ENCODE data around the gene HEBP1.

HEBP1 gene

DNA sequence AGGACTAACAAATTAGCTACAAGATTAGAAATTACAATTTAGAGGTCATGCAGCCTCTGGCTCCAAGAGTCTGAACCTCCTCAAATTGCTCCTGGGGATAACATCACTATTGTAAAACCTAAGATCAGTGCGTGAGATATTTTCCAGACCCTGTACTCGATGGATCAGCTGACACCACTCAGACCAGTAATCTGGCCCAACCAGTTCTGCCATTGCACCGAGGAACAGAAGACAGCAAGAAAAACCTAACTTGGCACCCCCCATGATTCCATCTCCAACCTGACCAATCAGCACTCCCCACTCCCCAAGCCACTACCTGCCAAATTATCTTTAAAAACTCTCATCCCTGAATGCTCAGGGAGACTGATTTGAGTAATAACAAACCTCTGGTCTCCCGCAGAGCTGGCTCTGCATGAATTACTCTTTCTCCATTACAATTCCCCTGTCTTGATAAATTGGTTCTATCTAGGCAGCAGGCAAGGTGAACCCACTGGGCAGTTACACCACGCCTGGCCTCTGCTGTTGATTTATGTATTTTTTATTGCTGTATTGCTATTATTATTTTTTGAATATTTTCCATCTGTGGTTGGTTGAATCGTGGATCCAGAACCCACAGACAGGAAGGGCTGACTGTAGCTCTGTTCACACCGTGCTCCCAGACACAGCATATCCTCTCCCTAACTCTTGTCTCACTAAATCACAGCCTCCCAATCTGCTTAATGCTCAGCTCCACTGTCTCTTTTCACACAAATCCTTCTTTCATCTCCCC, 9.2 kb downstream of the HEBP1 start:
- no peak for DNase-seq (ENCODE audit: low spot score)

DNA sequence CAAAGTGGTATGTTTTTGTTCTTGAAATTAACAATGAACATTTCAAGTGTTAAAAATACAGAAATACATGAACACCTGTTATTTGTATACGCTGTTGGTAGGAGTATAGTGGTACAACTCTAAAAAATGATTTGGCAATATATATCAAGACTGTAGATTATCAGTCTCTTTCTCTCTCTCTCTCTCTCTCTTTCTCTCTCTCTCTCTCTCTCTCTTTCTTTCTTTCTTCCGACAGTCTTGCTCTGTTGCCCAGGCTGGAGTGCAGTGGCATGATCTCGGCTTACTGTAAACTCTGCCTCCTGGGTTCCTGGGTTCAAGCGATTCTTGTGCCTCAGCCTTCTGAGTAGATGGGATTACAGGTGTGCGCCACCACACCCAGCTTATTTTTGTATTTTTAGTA, 12.6 kb downstream of the HEBP1 start:
- no peak for DNase-seq (ENCODE audit: low spot score)

DNA sequence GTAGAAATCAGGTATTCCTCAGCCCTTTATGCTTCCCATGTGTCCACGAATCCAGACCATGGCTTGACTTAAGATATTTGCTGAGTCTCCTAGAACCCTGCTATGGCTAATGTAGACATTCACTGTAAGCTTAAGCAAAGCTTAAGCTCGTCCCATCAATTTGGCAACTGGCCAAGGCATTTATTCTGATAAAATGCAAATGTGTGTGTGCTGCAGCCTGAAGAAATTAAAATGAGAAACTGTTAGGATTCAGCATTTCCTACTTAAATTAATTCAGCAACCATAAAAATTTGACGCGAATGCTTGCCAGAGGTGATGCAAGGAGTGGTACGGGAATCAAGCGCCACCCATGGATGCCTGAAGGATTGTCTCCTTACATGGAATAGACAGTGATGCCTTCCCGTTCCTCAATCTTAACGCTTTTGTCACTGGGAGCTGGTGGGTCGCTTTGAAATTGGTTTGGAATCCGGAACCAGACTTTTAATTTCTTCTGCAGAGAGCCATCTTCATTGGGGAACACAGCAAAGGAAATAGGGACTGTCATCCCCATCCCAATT, 13.2 kb downstream of the HEBP1 start:
- DNase-seq (ENCODE audit: low spot score): no peak

DNA sequence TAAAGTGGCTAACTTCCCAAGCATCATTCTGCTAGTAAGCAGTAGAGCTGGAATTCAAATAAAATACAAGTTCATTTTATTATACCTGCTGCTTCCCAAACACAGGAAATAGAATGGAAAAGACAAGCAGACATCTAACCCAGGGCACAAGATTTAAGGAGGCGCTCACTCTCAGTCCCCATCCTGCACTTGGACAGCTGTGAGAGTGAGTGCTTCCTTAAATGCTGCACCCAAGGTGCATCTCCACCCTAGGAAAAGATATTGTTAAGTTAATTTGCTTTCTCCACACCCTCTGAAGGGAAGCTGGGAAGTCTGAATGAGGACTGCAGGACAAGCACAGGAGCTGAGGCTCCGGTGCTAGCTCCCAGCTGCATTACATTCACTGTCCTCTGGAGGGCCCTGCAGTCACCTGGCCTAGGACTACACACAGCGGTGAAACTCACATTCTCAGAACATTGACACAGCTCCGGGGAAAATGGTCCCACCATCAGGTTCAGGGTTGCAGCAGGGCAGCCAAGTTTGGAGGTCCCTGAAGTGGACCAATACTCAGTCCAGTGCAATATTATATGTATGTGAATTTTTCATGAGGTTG, 14.2 kb downstream of the HEBP1 start:
- peak; percentile 74 for DNase-seq (ENCODE audit: low spot score)

DNA sequence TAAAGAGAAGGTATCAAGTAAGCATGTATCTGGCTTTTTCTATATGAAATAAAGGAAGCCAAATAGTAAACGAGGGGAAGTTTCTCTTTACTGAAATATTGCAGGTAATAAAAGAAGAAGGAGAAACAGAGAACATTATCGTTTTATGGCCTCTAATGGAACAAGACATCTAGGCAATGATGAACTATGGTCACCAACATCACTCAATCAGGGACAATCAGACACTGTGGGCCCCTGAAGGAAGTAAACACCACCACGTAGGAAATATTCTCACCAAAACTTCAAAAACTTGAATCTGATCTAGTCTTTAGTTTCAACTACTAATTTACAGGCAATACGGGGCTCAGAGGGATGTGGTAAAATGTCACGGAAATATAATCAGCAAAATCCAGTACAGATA, 15.9 kb downstream of the HEBP1 start:
- no peak for DNase-seq (ENCODE audit: low spot score)

DNA sequence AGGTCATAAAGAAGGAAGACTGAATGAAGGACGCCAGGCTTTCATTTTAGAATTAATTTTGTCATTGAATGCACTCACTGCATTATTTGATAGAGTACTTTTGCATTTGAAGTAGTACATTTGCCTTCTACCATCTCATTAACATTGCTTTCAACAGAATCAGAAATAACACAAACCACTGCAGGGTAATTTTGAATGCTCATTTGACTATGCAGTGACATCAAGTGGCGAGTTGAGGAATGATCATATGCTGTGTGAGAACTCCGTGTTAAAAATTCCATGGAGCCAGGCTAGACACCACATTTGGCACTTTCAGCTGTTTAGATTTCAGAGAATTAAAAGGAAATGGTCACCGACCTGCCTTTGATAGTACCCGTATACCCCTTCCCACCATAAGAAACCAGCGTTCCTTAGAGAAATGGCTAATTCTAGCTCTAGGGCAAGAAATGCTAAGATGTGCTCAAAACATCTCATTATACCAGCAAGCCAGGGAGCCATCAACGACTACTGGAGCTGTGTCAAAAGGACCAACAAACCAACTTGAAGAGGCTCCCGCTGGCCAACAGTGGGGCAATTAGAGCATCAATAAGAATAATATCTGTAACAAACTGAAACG, 16.5 kb downstream of the HEBP1 start:
- peak; percentile 46 for DNase-seq (ENCODE audit: low spot score)

DNA sequence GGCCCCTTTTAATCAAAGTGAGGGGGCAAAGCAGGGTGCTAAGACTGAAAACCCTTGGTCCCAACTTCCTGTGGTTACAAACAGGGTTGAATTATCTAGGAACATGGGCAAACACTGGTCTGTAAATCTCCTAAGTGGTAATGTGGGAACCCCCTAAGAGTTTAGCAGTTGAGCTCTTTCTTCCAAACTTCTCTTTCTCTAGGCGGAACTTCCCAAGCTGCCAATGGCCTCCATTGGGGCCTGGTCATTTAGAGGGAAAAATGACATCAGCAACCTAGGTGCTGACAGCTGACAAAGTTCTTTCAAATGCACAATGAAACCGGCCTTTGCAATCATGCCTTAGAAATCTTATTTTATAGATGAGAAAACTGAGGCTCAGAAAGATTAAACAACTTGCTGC, 17.7 kb downstream of the HEBP1 start:
- DNase-seq (ENCODE audit: low spot score): no peak

DNA sequence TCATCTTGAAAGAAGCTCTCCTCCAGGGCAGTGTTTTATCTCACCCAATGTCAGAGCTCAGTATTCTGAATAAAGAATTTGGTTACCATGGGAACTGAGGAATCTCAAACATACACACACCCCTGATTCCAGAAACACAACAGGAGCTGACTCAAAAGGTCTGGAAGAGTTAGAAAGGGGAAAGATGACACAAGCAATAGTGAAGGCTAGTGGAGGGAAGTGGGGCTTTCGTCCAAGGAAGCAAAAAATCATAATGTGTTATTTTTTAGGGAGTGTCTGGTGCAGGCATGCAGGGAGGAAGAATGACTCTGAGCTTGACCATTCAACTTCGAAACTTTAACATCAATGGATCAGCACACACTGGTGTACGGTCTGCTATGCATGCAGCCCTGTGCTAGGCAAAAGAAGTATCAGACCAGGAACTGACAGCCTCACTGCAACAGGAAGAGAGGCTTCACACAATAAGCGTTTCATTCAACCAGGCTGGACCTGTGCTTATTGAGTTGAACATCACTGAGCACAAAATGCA, 20.3 kb downstream of the HEBP1 start:
- peak; percentile 21 for DNase-seq (ENCODE audit: low spot score)

DNA sequence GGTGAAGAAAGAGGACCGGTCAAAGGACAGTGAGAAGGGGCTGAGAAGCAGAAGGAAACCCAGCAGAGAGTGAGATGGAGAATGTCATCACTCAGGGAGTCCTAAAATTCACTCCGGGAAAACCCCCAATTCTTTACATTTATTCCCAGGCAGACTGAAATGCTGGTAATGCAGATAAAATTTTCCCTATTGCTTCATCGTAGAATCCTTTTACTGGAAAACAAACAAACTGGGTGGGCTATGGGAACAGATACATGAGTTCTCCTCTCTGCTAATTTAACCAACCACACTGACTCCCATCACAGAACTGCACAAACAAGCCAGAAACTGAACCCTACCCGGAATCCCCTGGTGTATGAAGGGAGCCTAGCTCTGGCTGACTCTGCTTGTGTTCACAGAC, 20.9 kb downstream of the HEBP1 start:
- no peak for DNase-seq (ENCODE audit: low spot score)

DNA sequence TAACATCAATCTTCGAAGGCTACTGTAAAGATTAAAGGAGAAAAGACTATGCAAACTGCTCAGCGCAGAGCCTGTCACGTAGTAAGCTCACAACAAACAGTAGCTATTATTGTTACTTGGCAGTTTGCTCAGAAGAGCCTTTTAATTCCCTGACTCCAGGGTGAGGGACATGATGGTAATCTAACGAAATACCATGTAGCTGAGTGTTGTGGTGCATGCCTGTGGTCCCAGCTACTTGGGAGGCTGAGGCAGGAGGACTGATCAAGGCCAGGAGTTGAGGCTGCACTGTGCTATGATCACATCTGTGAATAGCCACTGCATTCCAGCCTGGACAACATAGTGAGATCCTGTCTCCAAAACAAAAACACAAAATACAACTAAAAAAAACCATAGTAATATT, 22.8 kb downstream of the HEBP1 start:
- no peak for DNase-seq (ENCODE audit: low spot score)

DNA sequence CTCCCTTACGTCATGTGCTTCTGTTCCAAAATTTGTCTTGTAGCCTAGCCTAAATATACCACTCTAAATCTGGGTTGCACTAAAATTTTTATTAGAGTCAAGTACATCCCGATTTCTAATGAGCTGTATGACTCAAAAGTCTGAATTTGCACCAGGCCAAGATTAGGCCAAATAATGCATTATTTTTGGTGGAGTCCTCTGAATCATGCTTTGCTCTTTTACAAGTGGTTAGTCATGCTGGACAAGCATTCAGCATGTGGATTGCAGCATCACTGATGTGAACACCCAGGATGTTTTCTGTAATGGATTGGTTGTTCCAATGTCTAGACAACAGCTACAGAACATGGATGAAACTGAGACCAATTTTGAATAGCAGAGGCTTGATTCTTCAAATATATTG, 23.7 kb downstream of the HEBP1 start:
- DNase-seq (ENCODE audit: low spot score): no peak

DNA sequence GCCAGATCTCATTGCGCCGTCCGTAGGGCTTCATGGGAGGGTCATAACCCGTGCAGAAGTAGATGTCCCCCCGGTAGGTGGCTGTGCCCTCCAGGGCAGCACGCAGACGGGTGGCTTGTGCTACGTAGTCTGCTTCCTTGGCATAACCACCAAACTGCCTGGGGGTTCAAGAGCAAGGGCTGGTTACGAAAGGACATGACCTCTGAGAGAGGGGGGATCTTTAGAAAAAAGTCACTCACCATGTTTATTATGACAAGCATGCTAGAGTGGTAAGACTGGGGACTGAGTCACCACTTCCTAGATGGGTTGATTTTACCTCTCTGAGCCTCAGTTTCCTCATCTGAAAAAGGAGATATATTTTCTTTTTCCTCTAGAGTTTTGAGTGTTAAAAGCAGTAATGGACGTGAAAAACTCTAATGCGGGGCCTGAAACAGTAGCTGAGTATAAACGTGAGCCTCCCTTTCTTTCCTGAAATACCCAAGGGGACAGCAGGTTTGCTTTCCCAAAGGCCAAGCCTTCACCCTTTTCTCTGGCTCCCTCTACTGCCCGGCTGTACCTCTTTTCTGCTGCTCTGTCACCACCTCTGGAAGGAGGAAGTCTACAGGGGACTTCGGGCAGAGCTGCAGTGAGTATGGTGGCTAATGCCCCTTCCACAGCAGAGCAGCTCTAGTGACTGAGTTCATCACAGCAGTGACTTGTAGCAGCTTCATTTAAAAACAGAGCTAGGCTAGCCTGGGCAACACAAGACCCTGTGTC, 24.6 kb downstream of the HEBP1 start:
- peak; percentile 68 for DNase-seq (ENCODE audit: low spot score)

DNA sequence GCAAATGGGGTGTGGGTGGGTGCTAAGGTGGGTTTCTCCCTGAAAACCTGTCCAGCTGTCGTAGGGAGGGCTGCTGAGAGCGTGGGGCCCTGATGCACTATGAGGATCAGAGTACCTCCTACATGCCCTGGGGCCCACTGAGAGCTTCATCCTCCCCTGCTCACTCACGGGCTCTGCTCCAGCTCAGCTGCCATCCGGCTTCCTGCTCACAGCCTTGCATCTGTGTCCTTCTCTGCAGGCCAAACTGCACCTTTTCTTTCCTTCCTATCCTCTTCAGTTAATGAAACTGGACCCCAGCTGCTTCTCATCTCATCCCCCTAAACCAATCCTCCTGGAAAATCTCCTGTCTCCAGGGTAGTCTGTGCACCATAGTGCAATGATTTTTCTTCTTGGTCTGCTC, 25.9 kb downstream of the HEBP1 start:
- DNase-seq (ENCODE audit: low spot score): no peak

DNA sequence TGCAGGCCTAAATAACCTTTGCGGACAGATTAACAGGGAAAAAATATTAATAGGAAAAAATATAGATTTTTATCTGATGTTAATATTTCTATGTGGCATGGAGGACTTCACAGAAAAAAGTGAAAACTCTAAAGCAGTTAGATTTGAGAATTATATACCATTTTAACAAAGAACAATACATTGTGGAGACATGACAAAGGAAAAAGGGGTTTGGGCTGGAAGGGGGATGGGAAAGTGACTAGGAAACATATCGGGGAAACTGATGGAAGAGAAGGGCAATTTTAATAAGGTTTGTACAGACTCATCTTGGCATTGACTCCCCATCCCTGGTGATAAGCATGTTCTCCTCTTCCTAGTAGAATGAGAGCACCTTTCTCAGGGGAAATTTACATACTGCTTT, 27.0 kb downstream of the HEBP1 start:
- DNase-seq (ENCODE audit: low spot score): no peak

DNA sequence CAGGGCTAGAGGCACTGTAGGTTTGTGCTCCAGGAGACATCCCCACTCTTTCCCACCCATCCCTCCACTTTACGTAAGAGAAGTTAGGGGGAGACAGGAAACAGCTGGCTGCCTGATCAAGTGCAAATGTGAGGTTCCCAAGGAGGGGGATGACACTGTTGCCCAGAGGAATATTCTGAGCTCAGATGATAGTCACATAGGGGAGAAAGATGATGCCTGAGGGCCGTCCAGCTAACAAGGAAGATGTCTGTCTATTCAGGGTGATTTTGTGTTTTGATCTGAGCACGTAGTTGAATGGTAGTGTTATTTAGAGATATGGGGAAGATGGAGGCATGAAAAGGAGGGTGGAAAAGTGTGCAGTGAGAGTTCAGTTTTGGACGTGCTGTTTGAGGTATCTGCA, 34.2 kb downstream of the HEBP1 start:
- DNase-seq (ENCODE audit: low spot score): no peak

DNA sequence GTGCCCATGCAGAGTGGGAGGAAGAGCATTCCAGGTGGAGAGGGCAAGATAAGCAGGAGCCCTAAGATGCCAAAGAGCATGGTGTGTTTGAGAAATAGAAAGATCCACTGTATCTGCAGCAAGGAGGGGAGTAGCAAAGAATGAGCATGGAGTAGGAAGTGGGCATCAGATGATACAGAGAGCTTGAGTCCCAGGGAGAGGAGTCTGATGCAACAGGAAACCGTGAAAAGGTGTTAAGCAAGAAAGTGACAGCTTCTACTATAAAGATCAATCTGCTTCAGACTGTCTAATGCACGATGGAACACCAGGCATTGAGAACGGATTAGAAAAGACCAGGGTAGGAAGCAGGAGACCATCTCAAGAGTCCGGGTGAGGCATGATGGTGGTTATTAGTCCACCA, 35.8 kb downstream of the HEBP1 start:
- no peak for DNase-seq (ENCODE audit: low spot score)

DNA sequence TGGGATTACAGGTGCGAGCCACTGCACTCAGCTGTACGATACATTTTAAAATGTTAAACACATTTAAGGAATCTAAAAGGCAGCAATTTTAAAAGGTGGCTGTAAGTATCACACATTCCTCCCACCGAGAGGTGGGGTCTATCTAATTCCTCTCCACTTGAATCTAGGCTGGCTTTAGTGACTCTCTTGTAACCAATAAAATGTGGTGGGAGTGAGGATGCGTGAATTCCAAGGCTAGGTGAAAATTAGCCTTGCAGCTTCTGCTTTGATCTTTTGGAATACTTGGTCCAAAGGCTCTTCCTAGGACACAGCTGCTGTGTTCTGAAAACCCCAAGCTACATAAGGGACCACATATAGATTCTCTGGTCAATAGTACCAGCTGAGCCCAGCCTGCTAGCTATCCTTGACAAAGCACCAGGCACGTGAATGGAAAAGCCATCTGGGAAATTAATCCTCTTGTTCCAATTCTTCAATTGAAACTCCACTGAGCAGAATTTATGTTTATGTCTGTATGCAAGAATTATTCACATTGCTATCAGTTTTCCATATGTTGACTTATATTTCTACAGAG, 39.3 kb downstream of the HEBP1 start:
- no peak for DNase-seq (ENCODE audit: low spot score)

DNA sequence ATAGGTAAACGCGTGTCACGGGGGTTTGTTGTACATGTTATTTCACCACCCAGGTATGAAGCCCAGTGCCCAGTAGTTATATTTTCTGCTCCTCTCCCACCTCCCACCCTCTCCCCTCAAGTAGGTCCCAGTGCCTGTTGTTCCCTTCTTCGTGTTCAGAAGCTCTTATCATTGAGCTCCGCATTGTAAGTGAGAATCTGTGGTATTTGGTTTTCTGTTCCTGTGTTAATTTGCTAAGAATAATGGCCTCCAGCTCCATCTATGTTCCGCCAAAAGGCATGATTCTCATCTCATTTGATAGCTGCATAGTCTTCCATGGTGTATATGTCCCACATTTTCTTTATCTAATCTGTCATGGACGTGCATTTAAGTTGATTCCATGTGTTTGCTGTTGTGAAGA, 41.2 kb downstream of the HEBP1 start:
- DNase-seq (ENCODE audit: low spot score): no peak

DNA sequence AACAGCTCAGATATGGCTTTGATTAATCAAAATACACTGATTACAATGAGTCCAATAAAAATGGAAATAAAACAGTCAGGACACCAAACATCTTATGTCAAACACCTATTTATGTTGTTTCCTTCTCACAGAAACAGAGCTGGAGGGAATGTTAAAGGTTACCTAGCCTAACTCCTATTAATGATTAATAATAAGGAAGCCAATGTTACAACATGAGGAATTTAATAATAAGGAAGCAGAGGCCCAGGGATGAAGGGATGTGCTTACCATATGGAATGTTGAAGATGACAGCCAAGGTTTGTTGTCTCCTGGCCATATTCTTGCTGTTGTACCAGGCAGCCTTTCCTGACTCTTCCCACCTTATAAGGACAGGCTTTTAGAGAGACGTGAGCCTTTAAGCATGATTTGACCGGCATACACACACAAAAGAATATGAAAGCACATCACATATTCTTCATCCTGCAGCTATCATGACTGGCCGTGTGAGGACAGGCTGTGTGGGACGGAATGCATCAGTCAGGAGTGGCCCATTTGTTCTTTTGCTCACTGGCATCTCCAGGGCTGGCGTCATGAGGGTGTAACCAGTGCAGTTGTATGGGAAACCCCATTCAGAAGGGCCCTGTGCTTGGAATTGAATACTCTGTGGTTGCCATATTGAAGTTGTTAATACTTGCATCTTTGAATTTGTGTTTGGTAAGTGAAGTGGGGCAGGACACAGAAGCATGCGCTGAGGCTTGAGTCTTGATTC, 45.0 kb downstream of the HEBP1 start:
- DNase-seq (ENCODE audit: low spot score): no peak

DNA sequence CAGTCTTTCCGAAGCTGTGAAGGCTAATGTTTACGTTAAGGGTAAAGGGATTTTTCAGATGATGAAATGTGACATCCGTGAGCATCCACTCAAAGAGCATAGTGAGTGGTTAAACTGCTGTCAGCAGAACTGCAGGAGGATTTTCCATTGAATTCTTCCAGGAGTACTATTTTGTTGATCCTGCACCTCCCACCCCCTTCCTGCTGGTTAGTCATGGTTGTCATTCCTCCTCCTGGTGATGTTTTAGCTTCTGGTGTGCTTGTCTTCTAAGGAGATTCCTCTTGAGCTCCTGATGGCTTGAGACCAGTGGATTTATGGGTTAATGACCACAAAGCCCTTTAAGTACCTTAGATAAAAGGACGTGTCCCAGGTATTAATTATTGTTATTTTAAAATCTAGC, 45.7 kb downstream of the HEBP1 start:
- DNase-seq (ENCODE audit: low spot score): no peak

DNA sequence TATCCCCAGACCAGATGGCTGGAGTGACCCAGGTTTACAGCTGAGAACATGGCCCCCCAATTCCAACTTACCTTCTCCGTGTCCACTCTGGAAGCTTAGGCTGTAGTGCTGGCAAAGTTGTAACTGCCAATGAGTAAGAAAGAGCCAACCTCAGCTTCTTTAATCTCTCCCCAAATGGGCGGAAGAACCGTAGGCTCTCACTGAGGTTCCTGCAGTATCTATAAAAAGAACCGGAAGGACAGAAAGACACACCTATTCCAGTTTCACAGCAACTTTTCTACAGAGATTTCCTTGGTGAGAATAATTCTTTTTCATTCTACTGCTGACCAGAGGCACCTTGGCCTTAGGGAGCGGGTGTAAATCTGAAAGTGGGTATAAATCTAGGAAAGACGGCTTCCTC, 48.0 kb downstream of the HEBP1 start, which contains the start of gene GPRC5D:
Gene GPRC5D, minus strand, starts transcription at position 135 of the 400 bp plus-strand sequence. CDS start 1,786 bp downstream, outside the sequence.
- DNase-seq (ENCODE audit: low spot score): no peak
